K562 (cell line): Measurements from ENCODE around the gene AVPI1. TPM values are rescaled to one million over a fixed set of nuclear protein-coding genes. Genes with fewer than 3 reads are reported as not detected.

ENCODE experiments used
- ATAC-seq: fragments of 200-7000 bp; cut with Tn5 transposase; 3 replicates; pipeline ENCODE4 v1.9.1; 2020; ENCODE audit warnings: moderate library complexity
- BruUV-seq: library from RNA; stranded (reverse); fragments of 400-500 nt; replicated peaks from 2 replicates; lab custom pipeline; 2021; lab: Mats Ljungman, UMichigan
- CTCF ChIA-PET: fragments of 300-600 bp; formaldehyde crosslinking; extraction: SDS; loops from one replicate; lab custom pipeline; 2021; ENCODE audit warnings: low intra/inter-chr PET ratio; lab: Yijun Ruan, JAX
- POLR2A ChIA-PET: fragments of 300-600, 350-650 bp; sonication (Branson Sonifier 250); formaldehyde crosslinking; extraction: SDS; loops from one replicate; lab custom pipeline; 2021; ENCODE audit warnings: antibody characterized with exemption, inconsistent platforms; lab: Yijun Ruan, JAX
- DNase-seq, 4 experiments: peaks; one replicate each; pipeline versions ENCODE4 v3.0.0 to v3.0.0-alpha.2; 2011 to 2018; ENCODE audit warnings: low spot score in 3 of 4, mixed read lengths in 3 of 4; ENCODE audit errors: extremely low read depth in 1 of 4
- FAIRE-seq: peaks from 2 replicates; lab custom pipeline; 2011; peaks lifted over from hg19 to GRCh38; lab: Jason Lieb, UNC
- H2AFZ ChIP-seq: 2 replicates; pipeline ENCODE4 v1.6.0; 2011; ENCODE audit warnings: low read depth, low read length, control low read depth, inconsistent platforms
- H3K27ac ChIP-seq: fragments of 200-600 bp; 3 replicates; pipeline ENCODE4 v1.8.0; 2011; ENCODE audit warnings: low read depth, mild to moderate bottlenecking, control low read depth, inconsistent platforms, low read length, moderate library complexity, mixed read lengths; ENCODE audit errors: extremely low read depth
- H3K27me3 ChIP-seq, 2 experiments: fragments of 300-600 bp in 1 of 2; 2 replicates in 1 of 2; 3 replicates in 1 of 2; pipeline versions ENCODE4 v1.6.0 to v1.8.0; 2011; ENCODE audit warnings: inconsistent platforms in 2 of 2, low read length in 2 of 2, mild to moderate bottlenecking in 1 of 2, mixed read lengths in 1 of 2, moderate library complexity in 1 of 2; ENCODE audit not compliant: control insufficient read depth in 2 of 2, insufficient read depth in 2 of 2
- H3K36me3 ChIP-seq: fragments of 300-600 bp; 3 replicates; pipeline ENCODE4 v1.8.0; 2011; ENCODE audit warnings: mild to moderate bottlenecking, low read length, inconsistent platforms; ENCODE audit not compliant: control insufficient read depth, insufficient read depth
- H3K4me1 ChIP-seq, 2 experiments: fragments of 200-600 bp in 1 of 2; replicated peaks in 1 of 2; 2 replicates in 1 of 2; 3 replicates in 1 of 2; pipeline versions ENCODE4 v1.5.1 to v1.8.0; 2011; ENCODE audit warnings: inconsistent platforms in 2 of 2, low read length in 2 of 2, mild to moderate bottlenecking in 1 of 2, mixed read lengths in 1 of 2, moderate library complexity in 1 of 2; ENCODE audit not compliant: control insufficient read depth in 2 of 2, insufficient read depth in 2 of 2
- H3K4me2 ChIP-seq: 2 replicates; pipeline ENCODE4 v1.6.1; 2011; ENCODE audit warnings: low read length, control low read depth, inconsistent platforms, mixed read lengths; ENCODE audit not compliant: insufficient read depth
- H3K4me3 ChIP-seq: fragments of 200-600 bp; sonication (generic), shearing (Covaris generic); 2 replicates; pipeline ENCODE4 v1.5.1; 2016; ENCODE audit warnings: control low read depth, inconsistent platforms
- H3K79me2 ChIP-seq: fragments of 200-600 bp; 3 replicates; pipeline ENCODE4 v1.8.0; 2011; ENCODE audit warnings: low read length, inconsistent platforms; ENCODE audit not compliant: control insufficient read depth, insufficient read depth
- H3K9ac ChIP-seq, 2 experiments: 2 replicates each; pipeline versions ENCODE4 v1.6.0 to v1.6.1; 2011; ENCODE audit warnings: low read depth in 2 of 2, low read length in 2 of 2, control low read depth in 1 of 2, inconsistent platforms in 1 of 2, mild to moderate bottlenecking in 1 of 2, mixed read lengths in 1 of 2; ENCODE audit not compliant: insufficient read depth in 1 of 2
- H3K9me1 ChIP-seq: one replicate; pipeline ENCODE4 v1.6.0; 2011; ENCODE audit warnings: inconsistent platforms, mild to moderate bottlenecking, low read length, moderate library complexity; ENCODE audit not compliant: control insufficient read depth, insufficient read depth
- H3K9me3 ChIP-seq: replicated peaks from 2 replicates; pipeline ENCODE4 v1.5.1; 2011; ENCODE audit warnings: low read depth, low read length, inconsistent platforms; ENCODE audit not compliant: control insufficient read depth, insufficient read depth
- H4K20me1 ChIP-seq: replicated peaks from 2 replicates; pipeline ENCODE4 v1.6.1; 2011; ENCODE audit warnings: low read length, inconsistent platforms, mixed read lengths; ENCODE audit not compliant: control insufficient read depth, insufficient read depth
- CBX2 ChIP-seq: fragments of 200-600 bp; sonication (generic); IDR thresholded peaks from one replicate; pipeline ENCODE4 v1.6.1; 2012; ENCODE audit warnings: mild to moderate bottlenecking, low read length, inconsistent platforms; ENCODE audit not compliant: insufficient read depth, poor library complexity, severe bottlenecking
- EHMT2 ChIP-seq: fragments of 450-650 bp; IDR thresholded peaks from 2 replicates; pipeline ENCODE4 v1.6.1; 2018; ENCODE audit warnings: antibody characterized with exemption
- KLF6 ChIP-seq: fragments of 250-450 bp; sonication (Bioruptor Pico); IDR thresholded peaks from 2 replicates; pipeline ENCODE4 v1.4.0; 2020; ENCODE audit warnings: mild to moderate bottlenecking, moderate library complexity, borderline replicate concordance
- MEF2D ChIP-seq: conservative IDR thresholded peaks from 2 replicates; pipeline ENCODE4 v1.6.1; 2016; ENCODE audit warnings: low read depth, missing genetic modification characterization, missing compliant biosample characterization
- NFYB ChIP-seq: IDR thresholded peaks from 2 replicates; pipeline ENCODE4 v1.6.1; 2011; ENCODE audit warnings: mild to moderate bottlenecking, moderate library complexity; ENCODE audit not compliant: insufficient read length; ENCODE audit errors: extremely low read depth
- PCBP2 ChIP-seq: fragments of 200-400 bp; formaldehyde crosslinking; IDR thresholded peaks from 2 replicates; pipeline ENCODE4 v1.6.1; 2018; ENCODE audit warnings: low read length, low read depth, mild to moderate bottlenecking, moderate library complexity; ENCODE audit not compliant: poor library complexity, severe bottlenecking
- POU5F1 ChIP-seq: fragments of 150-350 bp; IDR thresholded peaks from 2 replicates; pipeline ENCODE4 v1.6.1; 2014; ENCODE audit warnings: borderline replicate concordance, low read length, low read depth, mild to moderate bottlenecking; ENCODE audit not compliant: partially characterized antibody
- ZNF239 ChIP-seq: fragments of 250-450 bp; sonication (Bioruptor Pico); IDR thresholded peaks from 2 replicates; pipeline ENCODE4 v1.4.0; 2020; ENCODE audit warnings: mild to moderate bottlenecking
- ZNF316 ChIP-seq: fragments of 450-650 bp; IDR thresholded peaks from 2 replicates; pipeline ENCODE4 v1.6.1; 2016
- ZNF398 ChIP-seq: fragments of 250-450 bp; sonication (Bioruptor Pico); IDR thresholded peaks from 2 replicates; pipeline ENCODE4 v1.8.0; 2021; ENCODE audit warnings: moderate library complexity, mild to moderate bottlenecking, inconsistent platforms
- WGBS: fragments of 100-300 bp; shearing (Covaris generic); methylation state at CpG from one replicate; pipeline ENCODE4 v1.1.6; 2016; ENCODE audit warnings: low coverage, mixed read lengths; ENCODE audit not compliant: insufficient coverage; ENCODE audit errors: missing lambda C conversion rate; 5-methylcytosine and 5-hydroxymethylcytosine counted together
- in situ Hi-C: fragments of 300-500 bp; cut with MboI; formaldehyde crosslinking; loops from 4 replicates; pipeline ENCODE4 v1.15.0; 2018; ENCODE audit warnings: inconsistent platforms, mixed read lengths
- intact Hi-C: fragments of 100-400 bp; cut with micrococcal nuclease; formaldehyde crosslinking; loops from 2 replicates; pipeline ENCODE4 v1.14.2; 2022
- polyA plus RNA-seq, 8 experiments: library from polyadenylated mRNA; depleted of rRNA in 4 of 8; stranded (reverse) in 5 of 8; unstranded in 3 of 8; fragments of >200 nt; fragmentation: Nextera tagmentation in 2 of 8; fragmentation: Illumina TruSeq in 1 of 8; extraction: Ambion mirVana in 2 of 8; extraction: Trizol in 1 of 8; gene quantifications; 2 replicates each; pipeline versions ENCODE4 v1.2.1 to v1.2.3, GENCODE V29; 2011 to 2014; ENCODE audit warnings: inconsistent platforms in 1 of 8, missing spikeins in 1 of 8
- total RNA-seq, 7 experiments: library from RNA; depleted of rRNA in 6 of 7; stranded (reverse); fragments of >200 nt in 6 of 7; fragmentation: Illumina TruSeq in 2 of 7; extraction: Trizol in 2 of 7; gene quantifications; 2 replicates each; pipeline versions ENCODE4 v1.2.1 to v1.2.3, GENCODE V29; 2011 to 2021; ENCODE audit warnings: low replicate concordance in 1 of 7
- TF ChIP-seq, protein P1 (sequence below): fragments of 450-650 bp; formaldehyde crosslinking; IDR thresholded peaks from 2 replicates; pipeline ENCODE4 v1.4.0; 2020; ENCODE audit warnings: mild to moderate bottlenecking, moderate library complexity

The AVPI1 gene
- total and polyA plus RNA-seq, 9 of the 15 experiments (the other 6 are each of a cell fraction or from before 2014, with no cell fraction given) = 0.90 to 10.4 (median 7.4) TPM

DNA sequence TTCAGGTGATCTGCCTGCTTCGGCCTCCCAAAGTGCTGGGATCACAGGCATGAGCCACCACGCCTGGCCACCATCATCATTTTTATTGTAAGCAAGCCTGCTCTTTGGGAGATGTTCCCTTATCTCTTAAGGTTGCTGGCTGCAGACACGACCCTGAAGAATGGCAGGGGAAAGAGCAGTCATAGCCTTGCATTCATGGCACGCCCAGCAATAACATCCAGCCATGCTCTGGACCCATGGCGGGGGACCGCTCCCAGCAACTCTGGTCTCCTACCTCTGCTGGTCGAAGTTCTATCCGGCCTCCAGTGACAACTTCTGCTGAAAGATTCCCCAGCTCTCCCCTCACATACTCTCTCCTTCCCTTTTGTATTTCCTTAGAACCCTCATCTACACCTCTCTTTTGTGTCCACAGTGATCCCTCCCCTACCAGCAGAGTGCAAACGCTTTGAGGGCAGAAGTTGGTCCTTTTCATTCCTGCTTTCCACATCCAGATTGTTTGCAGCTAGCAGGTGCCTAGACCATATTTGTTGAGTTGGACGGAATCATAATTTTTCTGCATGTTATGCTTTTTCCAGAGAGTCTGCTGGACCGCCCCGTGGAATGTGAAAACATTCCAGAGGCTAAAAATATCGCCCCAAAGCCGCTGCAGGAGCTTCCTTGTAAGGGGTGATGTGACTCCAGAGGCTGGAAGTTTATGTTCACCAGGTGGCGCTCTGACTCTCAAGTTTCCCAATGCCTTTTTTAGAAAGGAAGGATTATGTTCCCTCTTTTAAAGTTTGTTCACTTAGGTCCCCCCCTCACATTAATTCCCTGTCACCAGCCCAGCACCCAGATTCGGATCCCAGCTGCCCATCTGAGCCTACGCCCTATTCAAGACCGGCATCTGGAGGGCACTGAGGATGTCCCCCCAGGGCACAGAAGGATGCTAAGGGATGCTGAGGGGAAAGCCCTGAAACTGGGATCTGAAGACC is 22.2 kb upstream of the AVPI1 start (continued):
- TF ChIP-seq MEF2D (tag) (no peak), ZNF316 (peak; percentile 47)
- TF ChIP-seq, protein P1, sequence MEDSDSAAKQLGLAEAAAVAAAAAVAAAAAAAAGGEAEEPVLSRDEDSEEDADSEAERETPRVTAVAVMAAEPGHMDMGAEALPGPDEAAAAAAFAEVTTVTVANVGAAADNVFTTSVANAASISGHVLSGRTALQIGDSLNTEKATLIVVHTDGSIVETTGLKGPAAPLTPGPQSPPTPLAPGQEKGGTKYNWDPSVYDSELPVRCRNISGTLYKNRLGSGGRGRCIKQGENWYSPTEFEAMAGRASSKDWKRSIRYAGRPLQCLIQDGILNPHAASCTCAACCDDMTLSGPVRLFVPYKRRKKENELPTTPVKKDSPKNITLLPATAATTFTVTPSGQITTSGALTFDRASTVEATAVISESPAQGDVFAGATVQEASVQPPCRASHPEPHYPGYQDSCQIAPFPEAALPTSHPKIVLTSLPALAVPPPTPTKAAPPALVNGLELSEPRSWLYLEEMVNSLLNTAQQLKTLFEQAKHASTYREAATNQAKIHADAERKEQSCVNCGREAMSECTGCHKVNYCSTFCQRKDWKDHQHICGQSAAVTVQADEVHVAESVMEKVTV = peak; percentile 43; the same call in 1 of the 2 replicates

DNA sequence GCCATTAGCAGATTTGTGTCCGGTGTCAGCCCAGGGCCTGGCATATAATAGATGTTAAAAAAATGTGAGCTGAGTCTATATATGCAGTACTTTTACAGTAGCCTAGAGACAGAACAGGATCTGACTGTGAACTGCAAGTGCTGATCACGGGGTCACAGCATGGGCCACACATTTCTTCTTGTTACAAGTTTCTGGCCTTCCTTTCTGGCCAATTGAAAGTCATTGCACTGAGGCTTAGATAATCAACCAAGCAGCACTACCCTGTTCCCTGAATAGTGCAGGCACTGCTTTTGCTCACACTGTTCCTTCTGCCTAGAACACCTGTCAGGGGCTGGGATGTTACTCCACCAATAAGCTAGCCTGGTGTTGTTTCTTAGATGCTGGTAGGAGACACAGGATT is 21.1 kb upstream of the AVPI1 start:
- no peak overlapping the region for H3K9ac ChIP-seq
- no peaks in the 10 kb centered on the region for H3K27me3 ChIP-seq
- no peaks in the 10 kb centered on the region for H3K36me3 ChIP-seq
- no peak overlapping the region for H2AFZ ChIP-seq
- ATAC-seq (no peak), DNase-seq (no peak), FAIRE-seq (no peak)
- no peak overlapping the region for H3K27ac ChIP-seq
- no peaks in the 10 kb centered on the region; the same call in 1 of the 2 replicates for H4K20me1 ChIP-seq
- H3K9me1 ChIP-seq = no peaks in the 10 kb centered on the region
- 21% methylated on average over 2 of the region's 2 CpGs for WGBS
- H3K4me1 ChIP-seq = peaks cover 0 to 5% of the 10 kb centered on the region in 2 experiments; a peak in 3 of 5 replicates
- TF ChIP-seq ZNF398 (CRISPR knock-in tag) (no peak), CBX2 (no peak), PCBP2 (no peak), EHMT2 (no peak), NFYB (no peak), POU5F1 (no peak), ZNF239 (CRISPR knock-in tag) (no peak), KLF6 (no peak)
- H3K4me2 ChIP-seq = no peak overlapping the region
- H3K9me3 ChIP-seq = no peaks in the 10 kb centered on the region
- no TSS peak for BruUV-seq
- H3K79me2 ChIP-seq = no peaks in the 10 kb centered on the region
- in situ Hi-C loops (no loop called here), intact Hi-C loops (no loop called here)
- no peak overlapping the region for H3K4me3 ChIP-seq
- POLR2A ChIA-PET = interaction anchor here (2.5 kb wide), 1 partner anchor 21 kb away, joined by 9 read pairs; the partner anchor contains the start of gene AVPI1
- CTCF ChIA-PET = interaction anchor here (2.8 kb wide), 1 partner anchor 23 kb away, joined by 33 read pairs; no protein-coding TSS in a partner anchor
